Lower lobe of right lung (tissue), 2 donors: Measurements from ENCODE around the gene CNN3. TPM values are rescaled to one million over a fixed set of nuclear protein-coding genes. Genes with fewer than 3 reads are reported as not detected.

Source experiments
- ATAC-seq, 2 donors: fragments of 200-7000 bp; cut with Tn5 transposase; one replicate each; pipeline ENCODE4 v1.9.1; 2020 to 2022; ENCODE audit warnings: mild to moderate bottlenecking in 2 of 2, moderate library complexity in 2 of 2
- DNase-seq: peaks from one replicate; pipeline ENCODE4 v3.0.0-alpha.2; 2020
- H3K27ac ChIP-seq: fragments of 200-600 bp; one replicate; pipeline ENCODE4 v1.8.0; 2022
- H3K27me3 ChIP-seq: fragments of 200-600 bp; one replicate; pipeline ENCODE4 v1.8.0; 2022; ENCODE audit warnings: low read depth
- H3K36me3 ChIP-seq: fragments of 200-600 bp; one replicate; pipeline ENCODE4 v1.8.0; 2022; ENCODE audit warnings: mild to moderate bottlenecking
- H3K4me1 ChIP-seq: fragments of 200-600 bp; one replicate; pipeline ENCODE4 v1.8.0; 2022
- H3K4me3 ChIP-seq: fragments of 200-600 bp; one replicate; pipeline ENCODE4 v1.8.0; 2022; ENCODE audit warnings: mild to moderate bottlenecking
- H3K9me3 ChIP-seq: fragments of 200-600 bp; one replicate; pipeline ENCODE4 v1.8.0; 2022
- intact Hi-C: fragments of 100-400 bp; cut with DNase I; formaldehyde crosslinking; loops from one replicate; pipeline ENCODE4 v1.11.0; 2022
- total RNA-seq: library from RNA; stranded (reverse); fragmentation: NEBNext Ultra II Directional; extraction: Animal tissue kit (Norgen Biotek cat#: 25700); gene quantifications from one replicate; pipeline ENCODE4 v1.2.1, GENCODE V29; 2021
- TF ChIP-seq, protein P1 (sequence below): fragments of 200-600 bp; IDR thresholded peaks from one replicate; pipeline ENCODE4 v1.8.0; 2022; ENCODE audit warnings: antibody characterized with exemption, mild to moderate bottlenecking
- donor health status: DM: no; HTN: yes; CAD: no; lungs with severe emphysema.

CNN3 gene
- total RNA-seq, 1 donor from 2014 or later, result 151 TPM

DNA sequence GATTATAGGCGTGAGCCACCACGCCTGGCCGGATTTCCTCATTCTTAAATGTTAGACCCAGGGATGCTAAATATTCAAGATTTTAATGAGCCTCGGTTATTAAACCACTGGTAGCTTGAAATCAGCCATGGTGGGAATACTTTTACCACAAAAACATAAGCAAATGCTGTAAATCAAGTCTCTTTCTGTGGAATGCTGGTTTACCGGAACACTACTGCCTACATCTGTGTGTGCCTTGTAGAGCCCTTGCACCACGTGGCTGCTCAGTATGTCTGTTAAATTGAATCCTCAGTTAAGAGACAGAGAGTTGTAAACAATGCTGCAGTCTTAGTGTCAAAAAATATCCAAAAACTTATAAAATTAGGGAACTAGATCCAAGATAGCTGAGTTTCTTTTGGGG, 26.8 kb upstream of the CNN3 start:
- DNase-seq (no peak), ATAC-seq (no peak)
- no peaks in the 10 kb centered on the region for H3K36me3 ChIP-seq
- intact Hi-C loops, result no loop called here
- TF ChIP-seq, protein P1, sequence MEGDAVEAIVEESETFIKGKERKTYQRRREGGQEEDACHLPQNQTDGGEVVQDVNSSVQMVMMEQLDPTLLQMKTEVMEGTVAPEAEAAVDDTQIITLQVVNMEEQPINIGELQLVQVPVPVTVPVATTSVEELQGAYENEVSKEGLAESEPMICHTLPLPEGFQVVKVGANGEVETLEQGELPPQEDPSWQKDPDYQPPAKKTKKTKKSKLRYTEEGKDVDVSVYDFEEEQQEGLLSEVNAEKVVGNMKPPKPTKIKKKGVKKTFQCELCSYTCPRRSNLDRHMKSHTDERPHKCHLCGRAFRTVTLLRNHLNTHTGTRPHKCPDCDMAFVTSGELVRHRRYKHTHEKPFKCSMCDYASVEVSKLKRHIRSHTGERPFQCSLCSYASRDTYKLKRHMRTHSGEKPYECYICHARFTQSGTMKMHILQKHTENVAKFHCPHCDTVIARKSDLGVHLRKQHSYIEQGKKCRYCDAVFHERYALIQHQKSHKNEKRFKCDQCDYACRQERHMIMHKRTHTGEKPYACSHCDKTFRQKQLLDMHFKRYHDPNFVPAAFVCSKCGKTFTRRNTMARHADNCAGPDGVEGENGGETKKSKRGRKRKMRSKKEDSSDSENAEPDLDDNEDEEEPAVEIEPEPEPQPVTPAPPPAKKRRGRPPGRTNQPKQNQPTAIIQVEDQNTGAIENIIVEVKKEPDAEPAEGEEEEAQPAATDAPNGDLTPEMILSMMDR, result no peak
- no peak overlapping the region for H3K27ac ChIP-seq
- H3K9me3 ChIP-seq, result no peaks in the 10 kb centered on the region
- H3K4me1 ChIP-seq, result no peaks in the 10 kb centered on the region
- H3K4me3 ChIP-seq, result no peak overlapping the region
- no peaks in the 10 kb centered on the region for H3K27me3 ChIP-seq

DNA sequence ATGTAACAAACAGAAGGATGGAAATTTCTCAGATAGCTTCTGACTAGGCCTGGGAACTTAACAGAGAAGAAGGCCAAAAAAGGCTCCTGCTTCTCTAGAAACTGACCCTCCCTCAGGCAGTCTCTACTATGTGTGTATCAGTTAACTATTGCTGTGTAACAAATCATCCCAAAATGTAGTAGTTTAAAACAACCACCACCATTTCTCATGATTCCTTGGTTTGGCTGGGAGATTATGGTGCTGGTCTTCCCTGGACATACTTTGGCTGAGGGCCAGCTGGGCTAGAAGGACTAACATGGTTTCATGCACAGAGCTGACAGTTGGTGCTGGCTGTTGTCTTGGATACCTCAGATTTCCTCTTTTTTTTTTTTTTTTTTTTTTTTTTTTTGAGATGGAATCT, 26.2 kb upstream of the CNN3 start:
- TF ChIP-seq, protein P1, result no peak
- DNase-seq (no peak), ATAC-seq (no peak)
- Histone ChIP-seq H3K27me3 (no peaks in the 10 kb centered on the region), H3K36me3 (no peaks in the 10 kb centered on the region), H3K4me1 (no peaks in the 10 kb centered on the region), H3K4me3 (no peak overlapping the region), H3K9me3 (no peaks in the 10 kb centered on the region), H3K27ac (no peak overlapping the region)
- intact Hi-C loops, result no loop called here

DNA sequence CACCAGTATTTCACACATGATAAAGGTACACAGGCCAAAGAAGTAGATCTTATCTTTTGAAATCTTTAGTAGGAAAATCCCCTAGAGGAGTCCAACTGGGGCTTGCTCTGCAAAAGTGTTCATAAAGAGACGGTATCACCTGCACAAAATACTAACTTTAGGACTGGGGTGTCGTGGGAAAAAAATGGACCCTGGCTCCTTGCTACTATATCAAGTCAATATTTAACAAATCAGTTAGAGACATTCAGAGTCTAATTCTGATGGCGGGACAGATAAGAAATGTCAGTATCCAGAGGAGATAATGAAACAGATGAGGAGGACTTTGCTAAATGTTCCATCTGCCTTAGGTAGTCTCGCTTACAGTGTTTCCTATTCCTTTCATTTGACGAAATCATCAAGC, 25.6 kb upstream of the CNN3 start:
- H3K36me3 ChIP-seq, result no peaks in the 10 kb centered on the region
- H3K9me3 ChIP-seq, result no peaks in the 10 kb centered on the region
- no peak overlapping the region for H3K4me3 ChIP-seq
- H3K27me3 ChIP-seq, result no peaks in the 10 kb centered on the region
- intact Hi-C loops, result no loop called here
- ATAC-seq (no peak), DNase-seq (no peak)
- TF ChIP-seq, protein P1, result no peak
- H3K4me1 ChIP-seq, result peaks cover 3% of the 10 kb centered on the region
- no peak overlapping the region for H3K27ac ChIP-seq

DNA sequence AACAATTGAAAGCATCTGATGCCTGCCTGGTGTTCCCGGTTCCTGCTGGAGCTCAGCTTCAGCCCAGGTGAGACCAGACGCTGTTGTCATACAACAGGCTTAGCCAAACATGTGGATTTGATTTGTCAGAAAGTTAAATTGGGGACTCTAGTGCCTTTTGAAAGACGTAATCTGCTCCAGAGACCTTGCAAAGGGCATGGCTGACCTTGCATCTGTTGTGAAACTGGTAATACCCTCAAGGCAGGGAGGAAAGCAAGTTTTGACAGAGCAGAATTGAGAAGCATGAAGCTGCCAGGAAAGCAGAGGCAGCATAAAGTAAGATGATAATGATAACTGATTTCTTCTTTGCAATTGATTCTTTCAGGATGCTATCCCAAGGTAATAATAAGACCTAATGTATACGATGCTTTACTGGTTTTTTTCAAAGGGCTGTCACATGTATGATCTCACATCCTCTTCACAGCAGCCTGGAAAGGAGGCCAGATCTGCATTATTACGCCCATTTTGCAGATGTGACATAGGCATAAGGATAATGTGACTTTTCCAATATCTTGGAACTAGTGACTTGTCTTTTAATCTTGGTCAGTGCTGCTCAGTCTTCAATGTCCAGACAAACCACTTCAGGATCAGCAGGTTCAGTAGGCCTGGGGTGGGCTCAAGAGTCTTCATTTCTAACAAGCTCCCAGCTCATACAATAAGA, 24.7 kb upstream of the CNN3 start:
- no peaks in the 10 kb centered on the region for H3K27me3 ChIP-seq
- no peak overlapping the region for H3K27ac ChIP-seq
- intact Hi-C loops, result no loop called here
- H3K4me3 ChIP-seq, result no peak overlapping the region
- DNase-seq, result no peak
- no peaks in the 10 kb centered on the region for H3K9me3 ChIP-seq
- TF ChIP-seq, protein P1, result no peak
- H3K36me3 ChIP-seq, result no peaks in the 10 kb centered on the region
- peaks cover 3% of the 10 kb centered on the region for H3K4me1 ChIP-seq
- ATAC-seq, result no peak

DNA sequence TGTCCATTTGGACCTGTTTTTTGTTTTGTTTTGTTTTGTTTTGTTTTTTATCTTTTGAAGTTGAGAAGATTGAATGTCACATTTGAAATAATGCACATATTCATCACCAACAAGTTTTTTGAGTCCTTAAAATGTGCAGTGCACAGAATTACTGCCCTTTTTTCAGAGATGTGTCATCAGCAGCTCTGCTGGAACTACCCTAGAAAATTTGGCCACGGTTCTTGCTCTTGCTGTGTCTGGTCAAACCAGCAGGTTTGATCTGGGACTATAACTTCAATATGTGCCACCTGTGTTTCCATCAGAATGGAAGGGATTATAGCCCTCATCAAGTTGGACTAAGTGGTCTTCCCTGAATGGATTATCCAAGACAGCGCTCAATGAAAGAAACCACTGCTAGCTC, 24.1 kb upstream of the CNN3 start:
- DNase-seq, result no peak
- H3K4me1 ChIP-seq, result peaks cover 3% of the 10 kb centered on the region

More for the DNA sequence above, 24.1 kb upstream of the CNN3 start:
- Histone ChIP-seq H3K27ac (no peak overlapping the region), H3K4me3 (no peak overlapping the region), H3K9me3 (no peaks in the 10 kb centered on the region), H3K27me3 (no peaks in the 10 kb centered on the region), H3K36me3 (no peaks in the 10 kb centered on the region)
- TF ChIP-seq, protein P1, result no peak
- intact Hi-C loops, result no loop called here
- no peak for ATAC-seq
